SK-N-SH (cell line): Measurements from ENCODE around the gene GDPD5. TPM values are rescaled to one million over a fixed set of nuclear protein-coding genes. Genes with fewer than 3 reads are reported as not detected.
A peak's percentile ranks its signal among the peaks of the same experiment; 100 is the strongest.

Experiments
- CTCF ChIA-PET: fragments of 300-600, 350-600 bp; formaldehyde crosslinking; extraction: SDS; loops from one replicate; lab custom pipeline; 2021; lab: Yijun Ruan, JAX
- POLR2A ChIA-PET: fragments of 350-600 bp; sonication (Branson Sonifier 250); formaldehyde crosslinking; extraction: SDS; loops from one replicate; lab custom pipeline; 2020; ENCODE audit warnings: antibody characterized with exemption, inconsistent platforms; lab: Yijun Ruan, JAX
- DNase-seq: peaks from one replicate; pipeline ENCODE4 v3.0.0; 2012
- H2AFZ ChIP-seq: fragments of 200-600 bp; sonication (generic); 2 replicates; pipeline ENCODE4 v1.8.1; 2016; ENCODE audit warnings: antibody characterized with exemption, mild to moderate bottlenecking, low read depth
- H3F3A ChIP-seq: fragments of 200-600 bp; sonication (generic); replicated peaks from 2 replicates; pipeline ENCODE3; 2016; ENCODE audit warnings: antibody characterized with exemption, mild to moderate bottlenecking; ENCODE audit not compliant: insufficient read depth
- H3K27ac ChIP-seq, 2 experiments: fragments of 200-500 bp in 1 of 2; fragments of 200-600 bp in 1 of 2; sonication (Bioruptor generic) in 1 of 2; sonication (generic), shearing (Covaris generic) in 1 of 2; 2 replicates each; pipeline versions ENCODE4 v1.5.1 to v1.6.1; 2014 to 2016; ENCODE audit warnings: low read depth in 2 of 2, inconsistent platforms in 1 of 2, low read length in 1 of 2, mild to moderate bottlenecking in 1 of 2, mixed read lengths in 1 of 2
- H3K27me3 ChIP-seq: fragments of 200-600 bp; sonication (generic), shearing (Covaris generic); 2 replicates; pipeline ENCODE4 v1.6.1; 2016; ENCODE audit warnings: mixed run types; ENCODE audit not compliant: insufficient read depth
- H3K36me3 ChIP-seq, 2 experiments: fragments of 200-500 bp in 1 of 2; fragments of 200-600 bp in 1 of 2; sonication (Bioruptor generic) in 1 of 2; sonication (generic) in 1 of 2; replicated peaks in 1 of 2; 2 replicates each; pipeline versions ENCODE3 to v1.5.1; 2014 to 2016; ENCODE audit warnings: low read length in 1 of 2, mild to moderate bottlenecking in 1 of 2; ENCODE audit not compliant: insufficient read depth in 2 of 2, control insufficient read depth in 1 of 2
- H3K4me1 ChIP-seq, 2 experiments: fragments of 200-500 bp in 1 of 2; fragments of 200-600 bp in 1 of 2; sonication (Bioruptor generic) in 1 of 2; sonication (generic), shearing (Covaris generic) in 1 of 2; 2 replicates each; pipeline versions ENCODE4 v1.5.1 to v1.6.1; 2014 to 2016; ENCODE audit warnings: low read depth in 1 of 2, low read length in 1 of 2, mixed run types in 1 of 2; ENCODE audit not compliant: insufficient read depth in 2 of 2, control insufficient read depth in 1 of 2
- H3K4me2 ChIP-seq: fragments of 200-600 bp; sonication (generic), shearing (Covaris generic); 2 replicates; pipeline ENCODE4 v1.6.1; 2017; ENCODE audit warnings: mixed run types
- H3K4me3 ChIP-seq, 2 experiments: fragments of 200-500 bp in 1 of 2; fragments of 200-600 bp in 1 of 2; sonication (Bioruptor generic) in 1 of 2; sonication (generic), shearing (Covaris generic) in 1 of 2; 2 replicates each; pipeline versions ENCODE4 v1.5.1 to v1.8.1; 2014 to 2016; ENCODE audit warnings: low read depth in 2 of 2, inconsistent platforms in 1 of 2, low read length in 1 of 2, mild to moderate bottlenecking in 1 of 2, mixed read lengths in 1 of 2, moderate library complexity in 1 of 2
- H3K79me2 ChIP-seq: fragments of 200-600 bp; sonication (generic); 2 replicates; pipeline ENCODE4 v1.8.1; 2017; ENCODE audit warnings: mild to moderate bottlenecking; ENCODE audit not compliant: insufficient read depth
- H3K9ac ChIP-seq: fragments of 200-600 bp; sonication (generic); 2 replicates; pipeline ENCODE4 v1.6.1; 2017; ENCODE audit warnings: mixed run types
- H3K9me2 ChIP-seq: fragments of 200-600 bp; sonication (generic); 2 replicates; pipeline ENCODE4 v1.6.1; 2017; ENCODE audit warnings: mixed run types
- H3K9me3 ChIP-seq: fragments of 200-600 bp; sonication (generic); 2 replicates; pipeline ENCODE4 v1.6.1; 2017; ENCODE audit warnings: mixed run types, mild to moderate bottlenecking, moderate library complexity
- H4K20me1 ChIP-seq: fragments of 200-600 bp; sonication (generic); 2 replicates; pipeline ENCODE4 v1.6.1; 2017; ENCODE audit warnings: mild to moderate bottlenecking, mixed run types; ENCODE audit not compliant: insufficient read depth
- ELF1 ChIP-seq: IDR thresholded peaks from 2 replicates; pipeline ENCODE4 v1.4.0; 2012
- FOSL2 ChIP-seq: IDR thresholded peaks from 2 replicates; pipeline ENCODE4 v1.4.0; 2012; ENCODE audit warnings: low read depth, mild to moderate bottlenecking, moderate library complexity, borderline replicate concordance
- FOXJ3 ChIP-seq: sonication (generic); formaldehyde crosslinking; IDR thresholded peaks from 2 replicates; pipeline ENCODE4 v1.5.1; 2020; ENCODE audit warnings: mild to moderate bottlenecking, missing genetic modification reagents
- GABPA ChIP-seq: IDR thresholded peaks from 2 replicates; pipeline ENCODE4 v1.4.0; 2012; ENCODE audit warnings: low read depth, mild to moderate bottlenecking
- GATA2 ChIP-seq: sonication (generic); formaldehyde crosslinking; IDR thresholded peaks from 2 replicates; pipeline ENCODE4 v1.5.0; 2020; ENCODE audit warnings: mild to moderate bottlenecking, missing genetic modification reagents
- NRF1 ChIP-seq: IDR thresholded peaks from 2 replicates; pipeline ENCODE4 v1.6.1; 2012; ENCODE audit warnings: low read depth, mild to moderate bottlenecking, low read length
- REST ChIP-seq: IDR thresholded peaks from 2 replicates; pipeline ENCODE4 v1.6.1; 2012; ENCODE audit warnings: mild to moderate bottlenecking, low read depth, low read length, moderate library complexity
- SIN3A ChIP-seq: IDR thresholded peaks from 2 replicates; pipeline ENCODE4 v1.6.1; 2012; ENCODE audit warnings: low read depth, mild to moderate bottlenecking, low read length, moderate library complexity, borderline replicate concordance
- TEAD4 ChIP-seq: IDR thresholded peaks from 2 replicates; pipeline ENCODE4 v1.4.0; 2012; ENCODE audit warnings: mild to moderate bottlenecking, borderline replicate concordance; ENCODE audit not compliant: insufficient read depth
- YY1 ChIP-seq: IDR thresholded peaks from 2 replicates; pipeline ENCODE4 v1.4.0; 2012; ENCODE audit warnings: low read depth, mild to moderate bottlenecking
- WGBS: methylation state at CpG from one replicate; pipeline ENCODE4 v1.1.6; 2017; ENCODE audit warnings: low lambda C conversion rate; 5-methylcytosine and 5-hydroxymethylcytosine counted together
- polyA plus RNA-seq, 3 experiments: library from polyadenylated mRNA; depleted of rRNA; stranded (reverse); fragments of >200 nt; gene quantifications; 2 replicates each; pipeline ENCODE4 v1.2.3, GENCODE V29; 2012
- TF ChIP-seq, protein P1 (sequence below): fragments of 150-350 bp; IDR thresholded peaks from 2 replicates; pipeline ENCODE4 v1.6.1; 2016; ENCODE audit warnings: mild to moderate bottlenecking, low read depth, low read length

The GDPD5 gene
- polyA plus RNA-seq, 1 of the 3 experiments (the other 2 are of a cell fraction), result 2.2 TPM

- 100% methylated on average over 5 of the region's 6 CpGs for WGBS
- Histone ChIP-seq H3K9me2 (no peaks in the 10 kb centered on the region), H3K4me2 (no peak overlapping the region), H3F3A (peaks cover 38% of the 10 kb centered on the region), H3K9me3 (no peaks in the 10 kb centered on the region), H3K4me3 (no peak overlapping the region), H3K79me2 (peaks cover 57% of the 10 kb centered on the region), H3K36me3 (peaks cover 48 to 76% of the 10 kb centered on the region in 2 experiments), H3K4me1 (peaks cover 25 to 28% of the 10 kb centered on the region in 2 experiments), H4K20me1 (peaks cover 59% of the 10 kb centered on the region), H3K9ac (no peak overlapping the region), H3K27me3 (no peaks in the 10 kb centered on the region), H2AFZ (no peak overlapping the region), H3K27ac (no peak overlapping the region)
- TF ChIP-seq GATA2, result no peak
- TF ChIP-seq GABPA, result no peak
- TF ChIP-seq SIN3A, result no peak
- ChIA-PET POLR2A (no interaction called here), CTCF (interaction anchor here (0.9 to 6.3 kb wide), 2 partner anchors 10 to 15 kb away, joined by 3 to 45 read pairs; no protein-coding TSS in a partner anchor)
- no peak for DNase-seq
Observed at GRCh38 chr11:75567971-75568370, 42.2 kb upstream of the GDPD5 start.

- CTCF ChIA-PET, result interaction anchor here (0.9 to 6.3 kb wide), 2 partner anchors 11 to 16 kb away, joined by 3 to 45 read pairs; no protein-coding TSS in a partner anchor
- Histone ChIP-seq H4K20me1 (peaks cover 59% of the 10 kb centered on the region), H3K36me3 (peaks cover 47 to 65% of the 10 kb centered on the region in 2 experiments), H3K27me3 (no peaks in the 10 kb centered on the region), H3K4me3 (no peak overlapping the region), H2AFZ (no peak overlapping the region), H3K4me1 (peaks cover 25 to 31% of the 10 kb centered on the region in 2 experiments), H3K9me3 (no peaks in the 10 kb centered on the region), H3K9me2 (no peaks in the 10 kb centered on the region), H3K9ac (no peak overlapping the region)
- DNase-seq, result no peak
- WGBS, result 95% methylated on average over 34 of the region's 34 CpGs
- no peak for TF ChIP-seq ELF1
- TF ChIP-seq, all 33 proteins: peak for 0
- H3K79me2 ChIP-seq, result peaks cover 66% of the 10 kb centered on the region
- no peak overlapping the region for H3K4me2 ChIP-seq
- H3K27ac ChIP-seq, result no peak overlapping the region
- POLR2A ChIA-PET, result interaction anchor here (3.8 kb wide), 1 partner anchor 8 kb away, joined by 16 read pairs; no protein-coding TSS in a partner anchor
- peaks cover 37% of the 10 kb centered on the region for H3F3A ChIP-seq
Observed at GRCh38 chr11:75566763-75567279, 41.1 kb upstream of the GDPD5 start.

DNA sequence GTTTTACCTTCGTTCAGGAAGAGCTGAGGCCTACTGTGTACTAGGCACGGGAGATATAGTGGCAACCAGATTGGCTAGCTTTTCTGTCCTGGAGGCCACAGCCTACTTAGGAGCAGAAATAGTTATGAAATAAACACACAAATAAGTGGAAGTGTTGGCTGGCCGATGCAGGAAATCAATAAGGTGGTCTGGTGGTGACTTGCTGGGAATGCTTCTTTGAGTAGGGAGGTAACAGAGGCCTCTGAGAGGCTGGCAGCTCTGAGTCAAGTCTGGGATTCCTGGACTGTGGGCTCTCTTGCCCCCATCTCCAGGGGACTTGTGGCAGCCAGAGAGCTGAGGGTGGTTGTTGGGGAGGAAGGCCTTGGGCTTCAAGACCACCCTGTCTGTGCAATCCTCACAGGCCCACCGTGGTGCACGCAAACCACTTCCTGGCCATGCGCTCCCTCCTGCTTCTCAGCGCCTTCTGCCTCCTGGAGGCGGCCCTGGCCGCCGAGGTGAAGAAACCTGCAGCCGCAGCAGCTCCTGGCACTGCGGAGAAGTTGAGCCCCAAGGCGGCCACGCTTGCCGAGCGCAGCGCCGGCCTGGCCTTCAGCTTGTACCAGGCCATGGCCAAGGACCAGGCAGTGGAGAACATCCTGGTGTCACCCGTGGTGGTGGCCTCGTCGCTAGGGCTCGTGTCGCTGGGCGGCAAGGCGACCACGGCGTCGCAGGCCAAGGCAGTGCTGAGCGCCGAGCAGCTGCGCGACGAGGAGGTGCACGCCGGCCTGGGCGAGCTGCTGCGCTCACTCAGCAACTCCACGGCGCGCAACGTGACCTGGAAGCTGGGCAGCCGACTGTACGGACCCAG lies 40.4 kb upstream of the GDPD5 start:
- DNase-seq, result no peak
- POLR2A ChIA-PET, result interaction anchor here (0.8 to 3.8 kb wide), 2 partner anchors 8 to 33 kb away, joined by 3 to 16 read pairs; no protein-coding TSS in a partner anchor
- Histone ChIP-seq H3K9me3 (no peaks in the 10 kb centered on the region), H3K79me2 (peaks cover 66% of the 10 kb centered on the region), H3K27me3 (no peaks in the 10 kb centered on the region), H3K4me1 (peaks cover 25 to 36% of the 10 kb centered on the region in 2 experiments), H3F3A (peaks cover 30% of the 10 kb centered on the region), H3K9ac (no peak overlapping the region; the same call in 1 of the 2 replicates), H2AFZ (no peak overlapping the region), H3K36me3 (peaks cover 41 to 58% of the 10 kb centered on the region in 2 experiments), H3K4me3 (no peak overlapping the region), H3K27ac (peak overlapping the region in 1 of 2 experiments; percentile 92; a peak in 2 of 4 replicates), H3K9me2 (no peaks in the 10 kb centered on the region), H3K4me2 (peak overlapping the region; percentile 87), H4K20me1 (peaks cover 59% of the 10 kb centered on the region)
- CTCF ChIA-PET, result interaction anchor here (1.2 to 6.3 kb wide), 2 partner anchors 8 to 12 kb away, joined by 3 to 45 read pairs; no protein-coding TSS in a partner anchor
- 89% methylated on average over 12 of the region's 43 CpGs for WGBS
- TF ChIP-seq FOXJ3 (CRISPR knock-in tag) (no peak), FOSL2 (no peak), ELF1 (no peak), NRF1 (no peak), TEAD4 (no peak), YY1 (no peak), REST (no peak)
- TF ChIP-seq, protein P1, sequence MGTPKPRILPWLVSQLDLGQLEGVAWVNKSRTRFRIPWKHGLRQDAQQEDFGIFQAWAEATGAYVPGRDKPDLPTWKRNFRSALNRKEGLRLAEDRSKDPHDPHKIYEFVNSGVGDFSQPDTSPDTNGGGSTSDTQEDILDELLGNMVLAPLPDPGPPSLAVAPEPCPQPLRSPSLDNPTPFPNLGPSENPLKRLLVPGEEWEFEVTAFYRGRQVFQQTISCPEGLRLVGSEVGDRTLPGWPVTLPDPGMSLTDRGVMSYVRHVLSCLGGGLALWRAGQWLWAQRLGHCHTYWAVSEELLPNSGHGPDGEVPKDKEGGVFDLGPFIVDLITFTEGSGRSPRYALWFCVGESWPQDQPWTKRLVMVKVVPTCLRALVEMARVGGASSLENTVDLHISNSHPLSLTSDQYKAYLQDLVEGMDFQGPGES, result no peak
